Measurements from ENCODE around the gene ELOVL5.
A peak's percentile ranks its signal among the peaks of the same experiment; 100 is the strongest.

Gene ELOVL5

DNA sequence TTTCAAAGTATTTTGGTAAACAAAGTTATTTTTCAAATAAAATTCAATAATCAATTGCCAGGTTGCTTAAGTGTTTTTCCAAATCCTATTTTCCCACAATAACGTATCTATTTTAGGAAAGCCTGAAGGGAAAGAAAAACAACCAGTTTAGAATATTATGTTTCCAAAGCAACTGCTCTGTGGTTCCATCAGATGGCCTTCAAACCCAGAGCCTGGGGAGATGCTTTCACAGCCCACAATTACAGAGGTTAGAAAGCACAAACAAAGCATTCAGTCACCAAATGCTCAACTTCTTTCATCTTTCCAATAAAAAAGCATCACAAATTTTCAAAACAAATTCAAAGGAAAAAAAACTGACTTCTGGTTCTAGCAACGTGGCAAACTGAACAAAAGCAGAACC is 66.0 kb downstream of the ELOVL5 start:
- Histone ChIP-seq H3K9me3 (ENCODE audit: control insufficient read depth in 5 of 5, low read length in 5 of 5) (no peaks in the 10 kb centered on the region), H3K36me3 (ENCODE audit: control insufficient read depth in 5 of 5, insufficient read depth in 5 of 5, low read length in 5 of 5) (peaks cover 11 to 45% (median 17%) of the 10 kb centered on the region in 5 donors), H3K9ac (ENCODE audit: low read length in 5 of 5) (peak overlapping the region in 1 of 5 donors; percentile 22), H3K27me3 (ENCODE audit: control insufficient read depth in 5 of 5, insufficient read depth in 4 of 5, low read length in 5 of 5) (no peaks in the 10 kb centered on the region), H3K4me1 (ENCODE audit: control insufficient read depth in 5 of 5, insufficient read depth in 5 of 5, low read length in 5 of 5) (peaks cover 3 to 39% (median 35%) of the 10 kb centered on the region in 5 donors), H3K4me3 (ENCODE audit: low read depth in 1 of 5, low read length in 5 of 5) (no peak overlapping the region), H3K27ac (ENCODE audit: low read depth, low read length) (peak overlapping the region; percentile 53)

DNA sequence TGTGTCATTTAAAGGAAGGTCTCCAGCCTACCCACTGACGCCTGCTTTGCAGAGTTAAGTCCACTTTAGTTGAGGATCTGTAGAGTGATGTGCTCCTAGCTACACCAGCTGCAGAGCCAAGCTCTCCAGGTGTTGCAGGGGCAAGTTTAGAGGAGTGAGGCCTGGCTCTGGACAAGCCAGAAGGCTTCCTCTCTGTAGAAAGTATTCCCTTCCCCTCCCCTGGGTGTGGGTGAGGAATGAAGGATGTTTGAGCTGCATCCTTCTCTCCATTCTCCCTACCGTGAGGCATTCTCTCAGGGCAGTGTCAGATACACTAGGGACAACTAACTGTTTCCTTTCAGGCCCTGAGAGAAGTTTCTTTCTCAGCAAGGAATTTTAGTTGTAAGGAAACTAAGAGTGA is 66.5 kb downstream of the ELOVL5 start:
- Histone ChIP-seq H3K9ac (ENCODE audit: low read length in 5 of 5) (peak overlapping the region in 1 of 5 donors; percentile 33), H3K9me3 (ENCODE audit: control insufficient read depth in 5 of 5, low read length in 5 of 5) (no peaks in the 10 kb centered on the region), H3K4me1 (ENCODE audit: control insufficient read depth in 5 of 5, insufficient read depth in 5 of 5, low read length in 5 of 5) (peaks cover 3 to 38% (median 32%) of the 10 kb centered on the region in 5 donors), H3K36me3 (ENCODE audit: control insufficient read depth in 5 of 5, insufficient read depth in 5 of 5, low read length in 5 of 5) (peaks cover 10 to 46% (median 17%) of the 10 kb centered on the region in 5 donors), H3K4me3 (ENCODE audit: low read depth in 1 of 5, low read length in 5 of 5) (no peak overlapping the region), H3K27me3 (ENCODE audit: control insufficient read depth in 5 of 5, insufficient read depth in 4 of 5, low read length in 5 of 5) (no peaks in the 10 kb centered on the region), H3K27ac (ENCODE audit: low read depth, low read length) (peak overlapping the region; percentile 53)

DNA sequence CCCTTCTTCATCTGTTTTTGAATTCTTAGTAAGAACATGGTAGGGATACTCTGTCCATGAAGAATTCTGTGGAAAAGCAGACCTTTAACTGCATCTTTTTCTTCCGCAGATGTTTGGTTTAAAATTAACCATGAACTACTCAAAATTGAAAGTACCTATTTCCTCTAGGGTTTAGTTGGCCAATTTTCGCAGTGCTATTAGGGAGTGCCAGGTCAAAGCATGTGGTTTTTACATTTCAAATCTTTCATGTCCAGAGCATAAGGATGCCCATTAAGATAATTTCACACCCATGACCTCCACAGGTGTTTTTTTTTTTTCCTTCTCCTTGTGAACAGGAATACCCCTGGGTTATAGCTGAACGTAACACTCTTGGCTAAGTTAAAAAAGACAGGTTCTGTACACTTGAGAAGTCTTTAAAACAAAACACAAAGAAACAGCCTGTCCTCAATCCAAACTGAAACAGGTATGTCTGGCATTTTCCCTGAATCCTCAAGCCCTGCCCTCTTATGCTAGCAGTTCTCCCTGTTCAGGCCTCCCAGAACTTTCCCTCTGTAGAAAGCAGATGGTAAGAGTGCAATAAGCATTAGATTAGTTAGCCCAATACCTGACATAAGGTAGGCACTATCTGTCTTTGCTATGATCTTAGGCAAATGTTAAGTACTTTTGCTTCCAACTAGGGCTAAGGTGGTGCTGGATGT is 67.1 kb downstream of the ELOVL5 start:
- peak overlapping the region in 1 of 5 donors; percentile 33 for H3K9ac ChIP-seq (ENCODE audit: low read length in 5 of 5)

DNA sequence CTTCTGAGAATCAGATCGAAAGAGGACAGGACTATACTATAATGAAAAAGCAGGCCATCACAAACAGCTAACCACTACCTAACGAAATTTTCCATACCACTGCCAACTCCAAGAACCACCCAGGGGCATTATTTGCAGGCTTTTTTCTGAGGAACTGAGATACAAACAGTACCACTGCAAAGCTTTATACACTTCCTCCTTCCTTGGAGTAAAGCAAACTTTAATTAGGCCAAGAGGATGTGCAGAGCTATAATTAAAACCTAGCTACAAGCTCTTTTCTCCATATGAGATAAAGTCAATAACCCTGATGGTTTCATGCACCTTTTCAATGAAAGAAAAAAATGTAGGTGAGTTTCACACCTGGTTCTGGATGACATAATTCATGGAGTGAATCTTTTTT is 68.5 kb downstream of the ELOVL5 start:
- peaks cover 12 to 50% (median 26%) of the 10 kb centered on the region in 5 donors for H3K36me3 ChIP-seq (ENCODE audit: control insufficient read depth in 5 of 5, insufficient read depth in 5 of 5, low read length in 5 of 5)
- no peak overlapping the region for H3K9ac ChIP-seq (ENCODE audit: low read length in 5 of 5)
- H3K4me1 ChIP-seq (ENCODE audit: control insufficient read depth in 5 of 5, insufficient read depth in 5 of 5, low read length in 5 of 5): peaks cover 3 to 42% (median 32%) of the 10 kb centered on the region in 5 donors
- H3K9me3 ChIP-seq (ENCODE audit: control insufficient read depth in 5 of 5, low read length in 5 of 5): no peaks in the 10 kb centered on the region
- no peak overlapping the region for H3K4me3 ChIP-seq (ENCODE audit: low read depth in 1 of 5, low read length in 5 of 5)
- H3K27ac ChIP-seq (ENCODE audit: low read depth, low read length): peak overlapping the region; percentile 50
- H3K27me3 ChIP-seq (ENCODE audit: control insufficient read depth in 5 of 5, insufficient read depth in 4 of 5, low read length in 5 of 5): no peaks in the 10 kb centered on the region

More for the DNA sequence above, 67.1 kb downstream of the ELOVL5 start:
- Histone ChIP-seq H3K4me3 (ENCODE audit: low read depth in 1 of 5, low read length in 5 of 5) (no peak overlapping the region), H3K27me3 (ENCODE audit: control insufficient read depth in 5 of 5, insufficient read depth in 4 of 5, low read length in 5 of 5) (no peaks in the 10 kb centered on the region), H3K4me1 (ENCODE audit: control insufficient read depth in 5 of 5, insufficient read depth in 5 of 5, low read length in 5 of 5) (peaks cover 3 to 38% (median 32%) of the 10 kb centered on the region in 5 donors), H3K9me3 (ENCODE audit: control insufficient read depth in 5 of 5, low read length in 5 of 5) (no peaks in the 10 kb centered on the region), H3K36me3 (ENCODE audit: control insufficient read depth in 5 of 5, insufficient read depth in 5 of 5, low read length in 5 of 5) (peaks cover 12 to 49% (median 21%) of the 10 kb centered on the region in 5 donors), H3K27ac (ENCODE audit: low read depth, low read length) (peak overlapping the region; percentile 53)

DNA sequence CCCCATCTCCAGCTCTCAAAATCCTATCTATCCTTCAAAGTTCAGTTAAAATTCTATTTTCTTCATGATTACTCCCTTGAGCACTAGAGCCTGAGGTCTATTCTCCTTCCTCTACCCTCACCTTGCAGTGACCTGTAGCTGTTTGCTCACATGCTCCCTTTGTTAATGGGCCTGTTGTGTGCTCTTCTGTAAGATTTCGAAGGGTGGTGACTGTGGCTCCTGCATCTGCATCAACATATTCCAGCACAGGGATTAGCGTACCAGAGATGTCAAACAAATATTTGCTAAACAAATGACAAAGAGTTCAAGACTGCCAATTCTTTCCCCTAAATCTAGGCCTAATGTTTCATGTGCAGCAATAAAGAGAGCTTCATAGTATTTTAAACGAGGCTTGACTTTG is 69.5 kb downstream of the ELOVL5 start:
- no peaks in the 10 kb centered on the region for H3K9me3 ChIP-seq (ENCODE audit: control insufficient read depth in 5 of 5, low read length in 5 of 5)
- H3K9ac ChIP-seq (ENCODE audit: low read length in 5 of 5): no peak overlapping the region
- H3K27me3 ChIP-seq (ENCODE audit: control insufficient read depth in 5 of 5, insufficient read depth in 4 of 5, low read length in 5 of 5): no peaks in the 10 kb centered on the region
- no peak overlapping the region for H3K4me3 ChIP-seq (ENCODE audit: low read depth in 1 of 5, low read length in 5 of 5)
- peaks cover 3 to 42% (median 32%) of the 10 kb centered on the region in 5 donors for H3K4me1 ChIP-seq (ENCODE audit: control insufficient read depth in 5 of 5, insufficient read depth in 5 of 5, low read length in 5 of 5)
- peaks cover 21 to 55% (median 33%) of the 10 kb centered on the region in 5 donors for H3K36me3 ChIP-seq (ENCODE audit: control insufficient read depth in 5 of 5, insufficient read depth in 5 of 5, low read length in 5 of 5)
- peak overlapping the region; percentile 11 for H3K27ac ChIP-seq (ENCODE audit: low read depth, low read length)

DNA sequence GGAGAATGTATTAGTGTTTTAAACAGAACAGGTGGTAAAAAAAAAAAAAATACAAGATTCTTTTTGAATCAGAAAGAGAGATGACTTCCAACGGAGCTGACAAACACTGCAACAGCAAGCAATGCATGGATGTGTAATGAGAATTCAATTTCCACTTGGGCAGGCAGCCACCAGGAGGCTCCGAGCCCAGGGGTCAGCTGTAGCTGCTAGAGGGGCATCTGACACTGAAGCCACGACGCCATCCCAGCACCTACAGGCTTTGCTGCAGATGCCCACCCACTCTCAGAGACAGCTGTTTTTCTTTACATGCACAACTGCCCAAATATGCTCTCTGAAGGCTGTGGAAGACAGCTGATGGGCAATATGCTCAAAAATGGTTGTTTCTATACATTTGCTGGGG is 75.4 kb downstream of the ELOVL5 start:
- peak overlapping the region; percentile 47 for H3K27ac ChIP-seq (ENCODE audit: low read depth, low read length)
- H3K27me3 ChIP-seq (ENCODE audit: control insufficient read depth in 5 of 5, insufficient read depth in 4 of 5, low read length in 5 of 5): no peaks in the 10 kb centered on the region
- no peak overlapping the region for H3K4me3 ChIP-seq (ENCODE audit: low read depth in 1 of 5, low read length in 5 of 5)
- H3K9me3 ChIP-seq (ENCODE audit: control insufficient read depth in 5 of 5, low read length in 5 of 5): no peaks in the 10 kb centered on the region
- H3K36me3 ChIP-seq (ENCODE audit: control insufficient read depth in 5 of 5, insufficient read depth in 5 of 5, low read length in 5 of 5): peaks cover 39 to 95% (median 81%) of the 10 kb centered on the region in 5 donors
- peaks cover 0 to 8% (median 0%) of the 10 kb centered on the region in 5 donors for H3K4me1 ChIP-seq (ENCODE audit: control insufficient read depth in 5 of 5, insufficient read depth in 5 of 5, low read length in 5 of 5)
- no peak overlapping the region for H3K9ac ChIP-seq (ENCODE audit: low read length in 5 of 5)

DNA sequence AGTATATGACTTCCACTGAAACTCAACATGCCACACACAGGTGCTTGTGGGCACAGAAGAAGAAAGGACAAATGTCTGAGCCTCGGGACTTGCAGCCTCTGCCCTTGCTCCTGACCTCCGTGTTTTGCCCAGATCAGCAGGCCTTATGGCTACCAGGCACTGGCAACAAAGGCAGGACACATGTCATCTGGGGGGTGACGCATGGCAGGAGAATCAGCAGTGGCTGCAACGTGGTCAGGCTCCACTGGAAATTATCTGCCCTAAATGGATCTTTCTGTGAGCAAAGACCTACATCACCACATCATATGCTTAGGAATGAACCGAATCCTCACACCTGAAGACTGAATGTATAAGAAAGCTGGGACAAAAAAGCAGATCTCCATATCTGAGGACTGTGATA is 78.9 kb downstream of the ELOVL5 start:
- H3K4me3 ChIP-seq (ENCODE audit: low read depth in 1 of 5, low read length in 5 of 5): no peak overlapping the region
- H3K27me3 ChIP-seq (ENCODE audit: control insufficient read depth in 5 of 5, insufficient read depth in 4 of 5, low read length in 5 of 5): no peaks in the 10 kb centered on the region
- no peak overlapping the region for H3K9ac ChIP-seq (ENCODE audit: low read length in 5 of 5)
- H3K27ac ChIP-seq (ENCODE audit: low read depth, low read length): peak overlapping the region; percentile 58
- H3K4me1 ChIP-seq (ENCODE audit: control insufficient read depth in 5 of 5, insufficient read depth in 5 of 5, low read length in 5 of 5): peaks cover 0 to 12% (median 10%) of the 10 kb centered on the region in 5 donors
- no peaks in the 10 kb centered on the region for H3K9me3 ChIP-seq (ENCODE audit: control insufficient read depth in 5 of 5, low read length in 5 of 5)
- H3K36me3 ChIP-seq (ENCODE audit: control insufficient read depth in 5 of 5, insufficient read depth in 5 of 5, low read length in 5 of 5): peaks cover 56 to 99% (median 87%) of the 10 kb centered on the region in 5 donors

DNA sequence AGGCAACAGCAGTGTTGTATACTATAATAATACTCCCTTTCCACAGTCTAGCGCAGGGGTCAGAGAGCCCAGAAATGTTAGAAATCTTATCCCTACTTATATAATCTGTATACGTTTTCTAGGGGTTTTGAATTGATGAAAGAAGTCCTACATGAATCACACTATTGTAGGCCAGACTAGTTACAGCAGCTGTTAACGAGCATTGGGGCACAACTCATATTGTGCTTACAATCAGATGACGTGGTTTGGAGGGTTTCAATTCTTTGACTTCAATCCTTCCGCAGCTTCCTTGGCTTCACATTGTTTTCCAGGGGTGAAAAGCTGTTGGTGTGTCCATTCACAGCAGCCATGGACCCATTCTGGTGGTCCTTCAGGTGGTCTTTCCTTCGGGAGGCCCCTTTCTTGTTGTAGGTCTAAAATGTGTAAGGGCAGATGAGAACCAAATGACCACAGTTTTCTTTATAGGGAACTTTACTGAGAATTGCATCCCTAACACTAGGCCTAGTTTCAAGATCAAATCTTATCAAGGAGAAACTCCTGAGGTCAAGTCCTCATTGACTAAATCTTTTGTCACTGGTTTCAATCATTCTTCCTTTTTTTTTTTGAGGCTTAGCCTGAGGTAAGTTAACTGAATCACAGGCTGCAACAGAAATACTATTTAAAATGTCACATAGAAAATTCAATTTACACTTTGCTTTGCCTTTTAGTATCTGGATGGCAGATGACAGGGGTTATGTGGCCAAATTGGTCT is 79.7 kb downstream of the ELOVL5 start:
- no peaks in the 10 kb centered on the region for H3K9me3 ChIP-seq (ENCODE audit: control insufficient read depth in 5 of 5, low read length in 5 of 5)
- H3K27me3 ChIP-seq (ENCODE audit: control insufficient read depth in 5 of 5, insufficient read depth in 4 of 5, low read length in 5 of 5): no peaks in the 10 kb centered on the region
- peak overlapping the region; percentile 58 for H3K27ac ChIP-seq (ENCODE audit: low read depth, low read length)
- peaks cover 0 to 20% (median 18%) of the 10 kb centered on the region in 5 donors for H3K4me1 ChIP-seq (ENCODE audit: control insufficient read depth in 5 of 5, insufficient read depth in 5 of 5, low read length in 5 of 5)
- no peak overlapping the region for H3K4me3 ChIP-seq (ENCODE audit: low read depth in 1 of 5, low read length in 5 of 5)
- H3K36me3 ChIP-seq (ENCODE audit: control insufficient read depth in 5 of 5, insufficient read depth in 5 of 5, low read length in 5 of 5): peaks cover 51 to 97% (median 80%) of the 10 kb centered on the region in 5 donors
- no peak overlapping the region for H3K9ac ChIP-seq (ENCODE audit: low read length in 5 of 5)

DNA sequence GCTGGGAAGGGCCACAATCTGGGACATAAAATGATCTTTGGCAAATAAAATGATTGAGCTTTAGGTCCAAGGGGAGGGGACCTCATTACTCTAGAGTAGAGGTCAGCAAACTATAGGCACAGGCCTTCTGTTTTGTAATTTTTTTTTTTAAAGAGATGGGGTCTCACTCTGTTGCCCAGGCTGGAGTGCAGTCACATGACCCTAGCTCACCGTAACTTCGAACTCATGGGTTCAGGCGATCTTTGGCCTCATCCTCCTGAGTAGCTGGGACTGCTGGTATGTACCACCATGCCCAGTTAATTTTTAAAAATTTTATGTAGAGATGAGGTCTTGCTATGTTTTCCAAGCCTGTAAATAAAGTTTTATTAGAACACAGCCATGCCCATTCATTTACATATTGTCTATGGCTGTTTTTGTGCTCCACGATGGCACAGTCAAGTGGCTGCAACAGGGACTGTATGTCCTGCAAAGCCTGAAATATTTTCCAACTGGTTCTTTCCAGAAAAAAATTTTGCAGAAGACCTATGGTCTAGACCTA is 82.1 kb downstream of the ELOVL5 start:
- Histone ChIP-seq H3K9me3 (ENCODE audit: control insufficient read depth in 5 of 5, low read length in 5 of 5) (no peaks in the 10 kb centered on the region), H3K9ac (ENCODE audit: low read length in 5 of 5) (no peak overlapping the region), H3K27me3 (ENCODE audit: control insufficient read depth in 5 of 5, insufficient read depth in 4 of 5, low read length in 5 of 5) (no peaks in the 10 kb centered on the region), H3K4me3 (ENCODE audit: low read depth in 1 of 5, low read length in 5 of 5) (no peak overlapping the region), H3K36me3 (ENCODE audit: control insufficient read depth in 5 of 5, insufficient read depth in 5 of 5, low read length in 5 of 5) (peaks cover 39 to 81% (median 58%) of the 10 kb centered on the region in 5 donors), H3K4me1 (ENCODE audit: control insufficient read depth in 5 of 5, insufficient read depth in 5 of 5, low read length in 5 of 5) (peaks cover 0 to 27% (median 19%) of the 10 kb centered on the region in 5 donors), H3K27ac (ENCODE audit: low read depth, low read length) (peak overlapping the region; percentile 82)

All from subcutaneous abdominal adipose tissue (tissue), 5 donors.